B cell (primary cell): Measurements from ENCODE around the gene CBLB. TPM values are rescaled to one million over a fixed set of nuclear protein-coding genes. Genes with fewer than 3 reads are reported as not detected.

Experiments used
- ATAC-seq: fragments of 200-7000 bp; cut with Tn5 transposase; one replicate; pipeline ENCODE4 v1.10.0; 2021; ENCODE audit warnings: low read depth, mild to moderate bottlenecking, moderate number of reproducible peaks, moderate library complexity
- CTCF ChIA-PET: fragments of 350-600 bp; sonication (Branson Sonifier 250); formaldehyde crosslinking; loops from one replicate; lab custom pipeline; 2021; ENCODE audit warnings: antibody characterized with exemption, inconsistent platforms; lab: Charles Lee
- POLR2A ChIA-PET: fragments of 350-600 bp; sonication (Branson Sonifier 250); formaldehyde crosslinking; loops from one replicate; lab custom pipeline; 2021; ENCODE audit warnings: antibody characterized with exemption; lab: Charles Lee
- DNase-seq: peaks from one replicate; pipeline ENCODE4 v3.0.0; 2013
- H2AFZ ChIP-seq: 2 replicates; pipeline ENCODE4 v1.6.1; 2012; ENCODE audit warnings: mild to moderate bottlenecking, low read depth, low read length; ENCODE audit not compliant: insufficient read depth, poor library complexity, severe bottlenecking
- H3K27ac ChIP-seq, 2 donors: 1 replicate in 1 of 2; 2 replicates in 1 of 2; pipeline ENCODE4 v1.5.1; 2012 to 2013; ENCODE audit warnings: low read length in 2 of 2, mild to moderate bottlenecking in 2 of 2, moderate library complexity in 1 of 2
- H3K27me3 ChIP-seq, 4 experiments: fragments of 200-600 bp in 1 of 4; sonication (generic) in 1 of 4; replicated peaks in 1 of 4; 1 replicate in 2 of 4; 2 replicates in 2 of 4; pipeline versions ENCODE4 v1.6.1 to v1.7.0; 2013 to 2016; ENCODE audit warnings: low read length in 3 of 4, mild to moderate bottlenecking in 2 of 4, mixed read lengths in 1 of 4, moderate library complexity in 1 of 4; ENCODE audit not compliant: insufficient read depth in 4 of 4, control insufficient read depth in 3 of 4; ENCODE audit errors: control extremely low read depth in 1 of 4
- H3K36me3 ChIP-seq, 2 experiments: replicated peaks in 1 of 2; 1 replicate in 1 of 2; 2 replicates in 1 of 2; pipeline versions ENCODE4 v1.6.1 to v1.7.1; 2013; ENCODE audit warnings: low read length in 1 of 2; ENCODE audit not compliant: insufficient read depth in 2 of 2, control insufficient read depth in 1 of 2; ENCODE audit errors: control extremely low read depth in 1 of 2, extremely low read depth in 1 of 2
- H3K4me1 ChIP-seq, 2 donors: fragments of 200-600 bp in 1 of 2; sonication (generic) in 1 of 2; 1 replicate in 1 of 2; 2 replicates in 1 of 2; pipeline versions ENCODE4 v1.5.1 to v1.6.1; 2013 to 2017; ENCODE audit warnings: low read length in 2 of 2; ENCODE audit not compliant: control insufficient read depth in 2 of 2, insufficient read depth in 2 of 2
- H3K4me2 ChIP-seq: replicated peaks from 2 replicates; pipeline ENCODE3; 2012; ENCODE audit warnings: mild to moderate bottlenecking, low read depth, low read length; ENCODE audit not compliant: poor library complexity, severe bottlenecking
- H3K4me3 ChIP-seq, 5 experiments: fragments of 200-600 bp in 1 of 5; sonication (generic) in 1 of 5; 1 replicate in 3 of 5; 2 replicates in 2 of 5; pipeline versions ENCODE4 v1.5.1 to v1.7.0; 2011 to 2016; ENCODE audit warnings: low read length in 4 of 5, mild to moderate bottlenecking in 4 of 5, low read depth in 2 of 5, control low read depth in 1 of 5, moderate library complexity in 1 of 5; ENCODE audit not compliant: insufficient read depth in 1 of 5; ENCODE audit errors: control extremely low read depth in 1 of 5, extremely low read depth in 1 of 5
- H3K79me2 ChIP-seq: fragments of 200-600 bp; sonication (generic); one replicate; pipeline ENCODE4 v1.6.0; 2016; ENCODE audit warnings: low read length; ENCODE audit not compliant: control insufficient read depth, insufficient read depth
- H3K9ac ChIP-seq: fragments of 200-600 bp; sonication (generic); 2 replicates; pipeline ENCODE4 v1.6.1; 2017; ENCODE audit warnings: mild to moderate bottlenecking, low read length, moderate library complexity
- H3K9me3 ChIP-seq, 3 donors: one replicate each; pipeline versions ENCODE4 v1.6.1 to v1.7.1; 2013; ENCODE audit warnings: low read length in 2 of 3; ENCODE audit not compliant: control insufficient read depth in 2 of 3, insufficient read depth in 1 of 3; ENCODE audit errors: control extremely low read depth in 1 of 3
- H4K20me1 ChIP-seq: 2 replicates; pipeline ENCODE4 v1.6.0; 2012; ENCODE audit warnings: mild to moderate bottlenecking, low read length; ENCODE audit not compliant: insufficient read depth, control insufficient read depth, poor library complexity, severe bottlenecking
- H3K27ac Mint-ChIP-seq: one replicate; pipeline ENCODE4 v1.8.0; 2021; ENCODE audit warnings: mixed read lengths
- H3K27me3 Mint-ChIP-seq: one replicate; pipeline ENCODE4 v1.8.0; 2021; ENCODE audit warnings: mixed read lengths
- H3K4me1 Mint-ChIP-seq: one replicate; pipeline ENCODE4 v1.8.0; 2021; ENCODE audit warnings: mixed read lengths
- H3K4me3 Mint-ChIP-seq: one replicate; pipeline ENCODE4 v1.8.0; 2021; ENCODE audit warnings: mixed read lengths
- H3K9me3 Mint-ChIP-seq: one replicate; pipeline ENCODE4 v1.8.0; 2022; ENCODE audit warnings: mixed read lengths; ENCODE audit not compliant: insufficient read depth
- EZH2 ChIP-seq: IDR thresholded peaks from 2 replicates; pipeline ENCODE4 v1.6.1; 2012; ENCODE audit warnings: borderline replicate concordance, low read depth, mild to moderate bottlenecking, moderate library complexity, low read length; ENCODE audit not compliant: insufficient read depth, poor library complexity, severe bottlenecking
- WGBS: methylation state at CpG from one replicate; pipeline ENCODE4 v1.1.5; 2013; ENCODE audit warnings: missing lambda C conversion rate; ENCODE audit not compliant: insufficient coverage; 5-methylcytosine and 5-hydroxymethylcytosine counted together
- intact Hi-C: fragments of 100-400 bp; cut with micrococcal nuclease; formaldehyde crosslinking; loops from one replicate; pipeline ENCODE4 v1.10.0; 2022
- polyA plus RNA-seq: library from polyadenylated mRNA; depleted of rRNA; stranded (reverse); fragments of >200 nt; gene quantifications from 2 replicates; pipeline ENCODE4 v1.2.3, GENCODE V29; 2012
- total RNA-seq, 2 donors: library from RNA; stranded (reverse); fragments of 120-200 nt in 1 of 2; gene quantifications; 1 replicate in 1 of 2; 2 replicates in 1 of 2; pipeline versions ENCODE4 v1.2.3 to v1.2.4, GENCODE V29; 2013 to 2022
- TF ChIP-seq, protein P1 (sequence below): fragments of 200-600 bp; IDR thresholded peaks from one replicate; pipeline ENCODE4 v1.8.0; 2022; ENCODE audit warnings: antibody characterized with exemption, mild to moderate bottlenecking

CBLB gene
- total and polyA plus RNA-seq, 2 donors (not counting 1 experiment from before 2014, with no cell fraction given), result 19.0 to 135 TPM

DNA sequence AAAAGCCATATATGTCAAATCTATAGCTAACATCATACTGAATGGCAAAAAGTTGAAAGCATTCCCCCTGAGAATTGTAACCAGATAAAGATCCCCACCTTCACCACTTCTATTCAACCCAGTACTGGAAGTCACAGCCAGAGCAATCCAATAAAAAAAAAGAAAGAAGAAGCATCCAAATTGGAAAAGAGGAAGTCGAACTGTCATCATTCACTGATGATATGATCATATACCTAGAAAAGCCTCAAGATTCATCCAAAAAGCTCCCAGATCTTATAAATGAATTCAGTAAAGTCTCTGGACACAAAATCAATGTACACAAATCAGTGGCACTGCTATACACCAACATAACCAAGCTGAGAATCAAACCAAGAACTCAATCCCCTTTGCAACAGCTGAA lies 97.4 kb downstream of the CBLB start:
- TF ChIP-seq, protein P1, sequence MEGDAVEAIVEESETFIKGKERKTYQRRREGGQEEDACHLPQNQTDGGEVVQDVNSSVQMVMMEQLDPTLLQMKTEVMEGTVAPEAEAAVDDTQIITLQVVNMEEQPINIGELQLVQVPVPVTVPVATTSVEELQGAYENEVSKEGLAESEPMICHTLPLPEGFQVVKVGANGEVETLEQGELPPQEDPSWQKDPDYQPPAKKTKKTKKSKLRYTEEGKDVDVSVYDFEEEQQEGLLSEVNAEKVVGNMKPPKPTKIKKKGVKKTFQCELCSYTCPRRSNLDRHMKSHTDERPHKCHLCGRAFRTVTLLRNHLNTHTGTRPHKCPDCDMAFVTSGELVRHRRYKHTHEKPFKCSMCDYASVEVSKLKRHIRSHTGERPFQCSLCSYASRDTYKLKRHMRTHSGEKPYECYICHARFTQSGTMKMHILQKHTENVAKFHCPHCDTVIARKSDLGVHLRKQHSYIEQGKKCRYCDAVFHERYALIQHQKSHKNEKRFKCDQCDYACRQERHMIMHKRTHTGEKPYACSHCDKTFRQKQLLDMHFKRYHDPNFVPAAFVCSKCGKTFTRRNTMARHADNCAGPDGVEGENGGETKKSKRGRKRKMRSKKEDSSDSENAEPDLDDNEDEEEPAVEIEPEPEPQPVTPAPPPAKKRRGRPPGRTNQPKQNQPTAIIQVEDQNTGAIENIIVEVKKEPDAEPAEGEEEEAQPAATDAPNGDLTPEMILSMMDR, result no peak
- no peak for TF ChIP-seq EZH2
- H3K9me3 ChIP-seq, result no peaks in the 10 kb centered on the region
- H3K9me3 Mint-ChIP-seq, result no peaks in the 10 kb centered on the region
- no peaks in the 10 kb centered on the region for H3K36me3 ChIP-seq
- H3K4me1 Mint-ChIP-seq, result peaks cover 66% of the 10 kb centered on the region
- peaks cover 57% of the 10 kb centered on the region for H3K79me2 ChIP-seq
- H3K4me3 ChIP-seq, result no peak overlapping the region
- POLR2A ChIA-PET, result no interaction called here
- no peak overlapping the region for H3K27ac ChIP-seq
- no peak overlapping the region for H3K27ac Mint-ChIP-seq
- no peaks in the 10 kb centered on the region for H4K20me1 ChIP-seq
- ATAC-seq, result no peak
- no peak for DNase-seq
- intact Hi-C loops, result loop anchor here (5.0 kb wide), 1 partner anchor 39 kb away; no protein-coding TSS in a partner anchor
- WGBS, result no CpG with 5 or more reads among the region's 1 CpG
- no peak overlapping the region for H3K4me2 ChIP-seq
- no peak overlapping the region for H2AFZ ChIP-seq
- no peaks in the 10 kb centered on the region for H3K27me3 Mint-ChIP-seq
- H3K4me3 Mint-ChIP-seq, result no peak overlapping the region
- CTCF ChIA-PET, result no interaction called here
- no peak overlapping the region for H3K9ac ChIP-seq
- no peaks in the 10 kb centered on the region for H3K27me3 ChIP-seq
- peaks cover 11 to 24% of the 10 kb centered on the region in 2 donors for H3K4me1 ChIP-seq

DNA sequence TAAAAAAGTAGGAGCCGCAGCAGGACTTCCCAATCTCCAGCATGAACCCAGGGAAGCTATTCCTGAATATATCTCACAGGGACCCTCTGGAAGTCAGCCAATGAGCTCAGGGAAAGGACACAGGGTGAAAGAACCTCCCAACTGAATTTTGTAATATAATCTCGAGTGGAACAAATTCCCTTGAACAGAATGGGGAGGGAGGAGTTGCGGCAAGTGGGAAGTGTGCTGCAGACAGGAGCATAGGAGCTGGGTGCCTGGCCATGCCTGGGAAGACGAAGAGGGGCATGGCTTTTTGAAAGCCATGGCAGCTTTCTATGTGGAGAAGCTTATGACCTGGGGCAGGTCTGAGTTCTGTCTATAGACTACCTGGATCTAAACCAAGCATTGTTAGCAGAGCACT lies 98.4 kb downstream of the CBLB start:
- WGBS, result 94% methylated on average over 3 of the region's 4 CpGs
- no peaks in the 10 kb centered on the region for H3K9me3 ChIP-seq
- no peaks in the 10 kb centered on the region for H3K36me3 ChIP-seq
- Mint-ChIP-seq H3K27me3 (no peaks in the 10 kb centered on the region), H3K4me1 (peaks cover 72% of the 10 kb centered on the region), H3K27ac (no peak overlapping the region), H3K4me3 (no peak overlapping the region), H3K9me3 (no peaks in the 10 kb centered on the region)
- no peaks in the 10 kb centered on the region for H3K27me3 ChIP-seq
- ChIA-PET POLR2A (interaction anchor here (0.6 kb wide), 1 partner anchor 105 kb away, joined by 3 read pairs; no protein-coding TSS in a partner anchor), CTCF (no interaction called here)
- H3K27ac ChIP-seq, result no peak overlapping the region
- H3K79me2 ChIP-seq, result peaks cover 57% of the 10 kb centered on the region
- no peak for DNase-seq
- H3K9ac ChIP-seq, result no peak overlapping the region
- no peak for TF ChIP-seq EZH2
- TF ChIP-seq, protein P1, result no peak
- H3K4me3 ChIP-seq, result no peak overlapping the region
- no peak overlapping the region for H3K4me2 ChIP-seq
- peaks cover 17 to 30% of the 10 kb centered on the region in 2 donors for H3K4me1 ChIP-seq
- intact Hi-C loops, result loop anchor here (5.0 kb wide), 1 partner anchor 38 kb away; no protein-coding TSS in a partner anchor
- ATAC-seq, result no peak
- no peaks in the 10 kb centered on the region for H4K20me1 ChIP-seq
- no peak overlapping the region for H2AFZ ChIP-seq
